IMR-90 (cell line): ENCODE measurements around the gene NELFCD. TPM values are rescaled to one million over a fixed set of nuclear protein-coding genes. Genes with fewer than 3 reads are reported as not detected.
A peak's percentile ranks its signal among the peaks of the same experiment; 100 is the strongest.

Experiments
- ATAC-seq: fragments of 200-7000 bp; cut with Tn5 transposase; 2 replicates; pipeline ENCODE4 v1.9.1; 2020; ENCODE audit warnings: low read depth, mild to moderate bottlenecking, moderate library complexity
- BruUV-seq: library from RNA; stranded (reverse); fragments of 400-500 nt; replicated peaks from 2 replicates; lab custom pipeline; 2021; lab: Mats Ljungman, UMichigan
- CTCF ChIA-PET: fragments of 300-600 bp; formaldehyde crosslinking; extraction: SDS; loops from one replicate; lab custom pipeline; 2021; ENCODE audit warnings: antibody characterized with exemption; lab: Yijun Ruan, JAX
- POLR2A ChIA-PET: fragments of 300-600 bp; sonication (Branson Sonifier 250); formaldehyde crosslinking; loops from one replicate; lab custom pipeline; 2022; ENCODE audit warnings: antibody characterized with exemption; ENCODE audit not compliant: unreplicated experiment; lab: Charles Lee
- DNase-seq: peaks from one replicate; pipeline ENCODE4 v3.0.0; 2013
- H2AFZ ChIP-seq: replicated peaks from 2 replicates; pipeline ENCODE3; 2013; ENCODE audit warnings: low read length, mild to moderate bottlenecking; ENCODE audit not compliant: poor library complexity
- H2AK5ac ChIP-seq: 2 replicates; pipeline ENCODE4 v1.6.1; 2013; ENCODE audit warnings: low read depth, low read length, inconsistent platforms
- H2AK9ac ChIP-seq: replicated peaks from 2 replicates; pipeline ENCODE3; 2013; ENCODE audit warnings: mild to moderate bottlenecking, low read depth, low read length, moderate library complexity; ENCODE audit not compliant: poor library complexity
- H2BK120ac ChIP-seq: 2 replicates; pipeline ENCODE4 v1.6.1; 2013; ENCODE audit warnings: low read depth, low read length, inconsistent platforms
- H2BK15ac ChIP-seq: 3 replicates; pipeline ENCODE4 v1.6.1; 2013; ENCODE audit warnings: low read depth, low read length, inconsistent platforms
- H2BK20ac ChIP-seq: 2 replicates; pipeline ENCODE4 v1.6.1; 2013; ENCODE audit warnings: low read depth, mild to moderate bottlenecking, inconsistent platforms, low read length, moderate library complexity
- H2BK5ac ChIP-seq: 2 replicates; pipeline ENCODE4 v1.6.1; 2013; ENCODE audit warnings: mild to moderate bottlenecking, low read depth, low read length, inconsistent platforms; ENCODE audit not compliant: poor library complexity, severe bottlenecking
- H3K14ac ChIP-seq: replicated peaks from 2 replicates; pipeline ENCODE4 v1.6.1; 2013; ENCODE audit warnings: low read depth, low read length, inconsistent platforms
- H3K18ac ChIP-seq: 2 replicates; pipeline ENCODE4 v1.6.1; 2013; ENCODE audit warnings: low read depth, low read length, control low read depth
- H3K23ac ChIP-seq: 2 replicates; pipeline ENCODE4 v1.6.1; 2013; ENCODE audit warnings: low read depth, low read length, inconsistent platforms
- H3K27ac ChIP-seq: 2 replicates; pipeline ENCODE4 v1.5.1; 2013; ENCODE audit warnings: mild to moderate bottlenecking, control low read depth, low read length; ENCODE audit not compliant: insufficient read depth
- H3K27me3 ChIP-seq: 2 replicates; pipeline ENCODE4 v1.6.1; 2013; ENCODE audit warnings: low read length; ENCODE audit not compliant: control insufficient read depth, insufficient read depth
- H3K36me3 ChIP-seq: 2 replicates; pipeline ENCODE4 v1.6.1; 2013; ENCODE audit warnings: low read length, mixed read lengths; ENCODE audit not compliant: control insufficient read depth, insufficient read depth
- H3K4ac ChIP-seq: 2 replicates; pipeline ENCODE4 v1.6.1; 2013; ENCODE audit warnings: low read depth, low read length, inconsistent platforms
- H3K4me1 ChIP-seq: 2 replicates; pipeline ENCODE4 v1.6.1; 2013; ENCODE audit warnings: low read length, mixed read lengths; ENCODE audit not compliant: control insufficient read depth, insufficient read depth
- H3K4me2 ChIP-seq: 2 replicates; pipeline ENCODE4 v1.6.1; 2013; ENCODE audit warnings: low read depth, mild to moderate bottlenecking, control low read depth, low read length, moderate library complexity
- H3K4me3 ChIP-seq: 2 replicates; pipeline ENCODE4 v1.5.1; 2013; ENCODE audit warnings: low read depth, mild to moderate bottlenecking, control low read depth, low read length, moderate library complexity; ENCODE audit not compliant: insufficient read depth
- H3K56ac ChIP-seq: 2 replicates; pipeline ENCODE4 v1.6.1; 2013; ENCODE audit warnings: low read length, inconsistent platforms; ENCODE audit not compliant: insufficient read depth; ENCODE audit errors: extremely low read depth
- H3K79me1 ChIP-seq, 2 experiments: 2 replicates each; pipeline ENCODE4 v1.6.1; 2013; ENCODE audit warnings: low read length in 2 of 2, inconsistent platforms in 1 of 2, low read depth in 1 of 2
- H3K9ac ChIP-seq: 2 replicates; pipeline ENCODE4 v1.6.1; 2013; ENCODE audit warnings: low read depth, low read length, control low read depth
- H3K9me1 ChIP-seq: 2 replicates; pipeline ENCODE4 v1.6.1; 2013; ENCODE audit warnings: low read length, inconsistent platforms; ENCODE audit not compliant: insufficient read depth
- H3K9me3 ChIP-seq: 2 replicates; pipeline ENCODE4 v1.6.1; 2013; ENCODE audit warnings: low read length; ENCODE audit not compliant: control insufficient read depth, insufficient read depth
- H4K20me1 ChIP-seq: 2 replicates; pipeline ENCODE4 v1.6.1; 2013; ENCODE audit warnings: low read length, inconsistent platforms; ENCODE audit not compliant: insufficient read depth
- H4K5ac ChIP-seq: 2 replicates; pipeline ENCODE4 v1.6.1; 2013; ENCODE audit warnings: mild to moderate bottlenecking, low read depth, low read length, control low read depth
- H4K8ac ChIP-seq, 2 experiments: 2 replicates each; pipeline ENCODE4 v1.6.1; 2013; ENCODE audit warnings: low read depth in 2 of 2, low read length in 2 of 2, control low read depth in 1 of 2, inconsistent platforms in 1 of 2
- H4K91ac ChIP-seq: 2 replicates; pipeline ENCODE4 v1.6.1; 2013; ENCODE audit warnings: low read depth, low read length, inconsistent platforms; ENCODE audit not compliant: insufficient read depth
- CHD1 ChIP-seq: IDR thresholded peaks from 2 replicates; pipeline ENCODE4 v1.6.1; 2012; ENCODE audit warnings: low read depth, low read length, improper control_type of control experiment
- MAFK ChIP-seq: IDR thresholded peaks from 2 replicates; pipeline ENCODE4 v1.6.1; 2012; ENCODE audit warnings: low read depth, low read length, improper control_type of control experiment
- POLR2A ChIP-seq: IDR thresholded peaks from 2 replicates; pipeline ENCODE4 v1.6.1; 2012; ENCODE audit warnings: mild to moderate bottlenecking, low read depth, low read length
- WGBS, 2 experiments: methylation state at CpG; one replicate each; pipeline versions ENCODE4 v1.1.5 to v1.1.7; 2013; ENCODE audit warnings: missing lambda C conversion rate in 2 of 2; ENCODE audit not compliant: insufficient read length in 1 of 2; ENCODE audit errors: extremely low coverage in 2 of 2; 5-methylcytosine and 5-hydroxymethylcytosine counted together
- dilution Hi-C: fragments of 300-500 bp; cut with HindIII; formaldehyde crosslinking; loops from one replicate; pipeline ENCODE4 v1.14.3; 2018; ENCODE audit warnings: low sequenced_read_pairs; ENCODE audit not compliant: unreplicated experiment
- in situ Hi-C: fragments of 300-500 bp; cut with MboI; formaldehyde crosslinking; loops from 3 replicates; pipeline ENCODE4 v1.14.3; 2019; ENCODE audit warnings: low sequenced_read_pairs, inconsistent platforms, mixed read lengths
- intact Hi-C: fragments of 100-400 bp; cut with micrococcal nuclease; formaldehyde crosslinking; loops from 2 replicates; pipeline ENCODE4 v1.10.0; 2022
- polyA plus RNA-seq, 3 experiments: library from polyadenylated mRNA; depleted of rRNA; stranded (reverse); fragments of >200 nt; gene quantifications; 2 replicates each; pipeline ENCODE4 v1.2.3, GENCODE V29; 2012; ENCODE audit warnings: low replicate concordance in 1 of 3
- total RNA-seq: library from RNA; depleted of rRNA; stranded (reverse); fragments of >200 nt; gene quantifications from 2 replicates; pipeline ENCODE4 v1.2.3, GENCODE V29; 2012

Gene NELFCD
- total and polyA plus RNA-seq, 2 of the 4 experiments (the other 2 are of a cell fraction): 88.9 to 94.1 TPM

DNA sequence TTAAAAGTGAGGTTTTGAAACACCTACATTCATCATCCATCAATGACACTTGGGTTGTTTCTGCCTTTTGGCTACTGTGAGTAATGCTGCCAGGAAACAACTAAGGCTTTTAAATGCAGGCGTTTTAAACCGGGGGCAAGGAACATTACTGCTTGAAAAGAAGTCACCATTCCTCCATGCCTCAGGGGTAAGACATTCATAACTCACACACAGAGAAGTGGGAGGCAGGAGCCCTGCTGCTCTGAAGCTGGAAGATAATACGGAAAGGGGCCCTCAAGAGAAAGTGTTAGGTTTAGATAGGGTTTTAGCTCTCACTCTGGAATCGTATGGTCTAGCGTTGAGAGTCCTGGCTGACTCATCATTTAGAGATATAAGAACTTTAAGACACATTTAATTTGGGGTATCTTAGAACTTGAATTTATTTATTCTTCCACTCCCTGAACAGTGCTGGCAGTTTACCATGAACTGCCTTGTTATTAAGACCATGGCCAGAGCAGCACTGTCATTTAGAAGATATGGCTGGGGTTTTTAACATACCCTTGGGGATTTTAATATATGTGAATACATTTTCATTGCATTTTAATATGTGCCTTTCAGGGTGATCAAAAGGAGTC lies 40.0 kb downstream of the NELFCD start:
- H3K56ac ChIP-seq: no peak overlapping the region
- no peak overlapping the region for H4K8ac ChIP-seq
- in situ Hi-C loops (loop anchor here (10.0 kb wide), 1 partner anchor 116 kb away; no protein-coding TSS in a partner anchor), dilution Hi-C loops (no loop called here), intact Hi-C loops (no loop called here)
- H4K20me1 ChIP-seq: peaks cover 27% of the 10 kb centered on the region
- no peak overlapping the region for H2BK120ac ChIP-seq
- H3K4me1 ChIP-seq: peaks cover 3% of the 10 kb centered on the region; the same call in 1 of the 2 replicates
- H2BK15ac ChIP-seq: no peak overlapping the region
- H3K4me3 ChIP-seq: no peak overlapping the region
- 0 out of 2 replicates have a peak, but pooled peaks have one; percentile 51 for TF ChIP-seq CHD1
- TF ChIP-seq MAFK: peak; percentile 44; the same call in 1 of the 2 replicates
- no peak for TF ChIP-seq POLR2A
- H3K4me2 ChIP-seq: peak overlapping the region; percentile 68; the same call in 1 of the 2 replicates
- no peak overlapping the region for H2AK9ac ChIP-seq
- H3K27ac ChIP-seq: peak overlapping the region; percentile 12; the same call in 1 of the 2 replicates
- H3K18ac ChIP-seq: no peak overlapping the region
- peaks cover 25% of the 10 kb centered on the region for H3K36me3 ChIP-seq
- no peak overlapping the region for H3K9ac ChIP-seq
- no peak overlapping the region for H4K91ac ChIP-seq
- ATAC-seq (peak; percentile 76), DNase-seq (peak; percentile 56)
- H3K4ac ChIP-seq: no peak overlapping the region
- peaks cover 14% of the 10 kb centered on the region for H3K9me1 ChIP-seq
- H2BK20ac ChIP-seq: no peak overlapping the region
- ChIA-PET POLR2A (no interaction called here), CTCF (no interaction called here)
- no peak overlapping the region for H2BK5ac ChIP-seq
- H3K27me3 ChIP-seq: no peaks in the 10 kb centered on the region
- no peak overlapping the region for H2AK5ac ChIP-seq
- no CpG with 5 or more reads among the region's 5 CpGs for WGBS, 2 experiments
- no TSS peak for BruUV-seq
- peak overlapping the region; percentile 67; the same call in 1 of the 2 replicates for H3K23ac ChIP-seq
- H3K79me1 ChIP-seq: peaks cover 3 to 45% of the 10 kb centered on the region in 2 experiments; a peak in 3 of 4 replicates
- H3K9me3 ChIP-seq: no peaks in the 10 kb centered on the region
- H3K14ac ChIP-seq: no peak overlapping the region
- no peak overlapping the region for H2AFZ ChIP-seq
- H4K5ac ChIP-seq: no peak overlapping the region
